LHCN-M2 (cell line): ENCODE data around the gene FBF1. TPM values are rescaled to one million over a fixed set of nuclear protein-coding genes. Genes with fewer than 3 reads are reported as not detected.
"Not testable (repeated sequence)": the region's sequence is repeated elsewhere in the genome, so short reads cannot be mapped to it uniquely, and the experiment has no call there.

Experiments used
- DNase-seq: peaks from one replicate; pipeline ENCODE4 v3.0.0-alpha.2; 2012; ENCODE audit warnings: low read depth
- total RNA-seq: library from RNA; depleted of rRNA; stranded (reverse); fragments of >200 nt; gene quantifications from 2 replicates; pipeline ENCODE4 v1.2.3, GENCODE V29; 2014

The FBF1 gene
- total RNA-seq, 1 experiment from 2014 or later = 19.7 TPM

DNA sequence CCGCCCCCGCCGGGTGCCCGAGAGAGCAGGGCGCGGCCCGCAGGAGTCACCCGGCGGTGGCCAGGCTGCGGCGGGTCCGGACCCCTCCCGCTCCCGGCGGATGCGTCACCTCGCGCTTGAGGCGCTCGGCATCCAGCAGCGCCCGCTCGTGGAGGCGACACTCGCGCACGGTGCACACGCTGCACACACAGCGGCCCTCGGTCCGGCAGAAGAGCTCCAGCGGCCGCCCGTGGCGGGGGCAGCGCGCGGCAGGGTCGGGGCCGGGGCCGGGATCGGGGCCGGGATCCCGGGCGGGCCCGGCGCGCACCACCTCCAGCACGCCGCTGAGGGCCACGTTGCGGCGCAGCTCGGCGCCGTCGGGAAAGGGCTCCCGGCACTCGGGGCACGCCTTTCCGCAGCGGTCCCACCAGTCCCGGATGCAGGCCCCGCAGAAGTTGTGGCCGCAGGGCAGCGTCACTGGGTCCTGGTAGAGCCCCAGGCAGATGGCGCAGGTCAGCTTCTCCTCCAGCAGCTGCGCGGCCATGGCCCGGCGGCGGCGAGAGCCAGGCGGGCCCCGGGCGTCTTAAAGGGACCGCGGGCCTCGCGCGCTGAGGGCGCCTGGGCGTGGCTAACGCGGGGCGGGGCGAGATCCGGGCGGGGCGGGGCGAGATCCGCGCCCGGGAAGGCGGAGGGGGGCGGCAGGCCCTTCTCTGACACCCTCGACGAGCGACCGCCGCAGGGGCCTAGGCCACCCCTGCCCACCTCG lies 44.3 kb downstream of the FBF1 start, which contains the start of gene TRIM65:
TSS of gene TRIM65 (minus strand) at position 537 of the 745 bp plus-strand sequence. CDS start at position 523, 14 bp downstream.
- peak; percentile 78 for DNase-seq

DNA sequence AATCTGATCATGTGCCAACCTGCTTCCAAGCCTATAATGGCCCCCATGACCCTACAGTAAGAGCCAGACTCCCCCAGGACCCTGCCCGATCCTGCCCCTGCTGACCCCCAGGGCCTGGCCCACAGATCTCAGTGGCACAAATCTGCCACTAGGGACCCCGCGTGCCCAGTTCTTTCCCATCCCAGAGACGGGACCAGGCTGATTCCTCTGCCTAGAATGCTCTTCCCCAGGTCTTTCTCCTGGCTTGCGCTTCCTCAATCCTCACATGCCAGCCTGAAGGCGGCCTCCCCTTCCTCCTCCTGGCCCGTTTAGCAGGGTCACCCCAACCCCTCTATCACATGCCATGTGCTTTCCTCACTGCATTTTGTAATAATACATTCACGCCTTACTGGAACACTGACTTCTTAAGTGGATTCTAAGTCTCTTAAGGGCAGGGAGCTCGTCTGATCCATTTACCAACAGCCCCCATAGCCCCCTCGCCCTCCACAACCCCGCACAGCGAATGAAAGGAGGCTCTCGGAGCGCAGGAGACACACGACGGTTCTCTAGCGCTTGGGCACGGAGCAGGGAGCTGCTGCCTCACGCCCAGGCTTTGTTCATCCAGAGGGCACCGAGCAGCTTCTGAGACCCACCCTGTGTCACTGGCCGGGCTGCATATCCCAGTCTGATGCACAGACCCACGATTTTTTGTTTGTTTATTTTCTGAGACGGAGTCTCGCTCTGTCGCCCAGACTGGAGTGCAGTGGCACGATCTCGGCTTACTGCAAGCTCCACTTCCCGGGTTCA lies 45.3 kb downstream of the FBF1 start:
- DNase-seq = peak; percentile 33

DNA sequence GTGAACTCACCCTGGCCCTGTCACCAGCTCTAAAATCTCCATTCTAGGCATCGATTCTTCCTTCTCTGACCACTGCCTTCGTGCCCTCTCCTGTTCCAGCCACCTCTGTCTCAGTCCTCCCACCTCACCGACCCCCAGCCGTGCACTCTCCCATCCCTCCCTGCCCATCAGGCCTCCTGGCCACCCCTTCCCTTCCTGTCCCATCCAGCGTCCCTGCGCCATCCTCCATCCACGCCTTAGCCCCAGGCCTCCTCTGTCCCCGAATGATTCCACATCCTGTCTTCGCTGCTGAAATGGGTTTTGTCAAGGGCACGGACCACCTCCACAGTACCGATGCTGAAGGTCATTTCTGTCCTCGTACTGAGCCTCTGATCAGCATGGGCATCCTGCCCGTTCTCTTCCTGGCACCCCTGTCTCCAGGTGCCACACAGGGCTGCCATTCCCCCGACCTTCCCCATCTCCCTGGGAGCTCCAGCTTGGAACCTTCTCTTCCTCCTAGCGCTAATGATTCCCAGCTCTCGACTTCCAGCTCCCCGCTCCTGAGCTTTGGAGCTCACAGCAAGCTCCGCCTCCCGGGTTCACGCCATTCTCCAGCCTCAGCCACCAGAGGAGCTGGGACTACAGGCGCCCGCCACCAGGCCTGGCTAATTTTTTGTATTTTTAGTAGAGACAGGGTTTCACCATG lies 46.7 kb downstream of the FBF1 start:
- no peak for DNase-seq

DNA sequence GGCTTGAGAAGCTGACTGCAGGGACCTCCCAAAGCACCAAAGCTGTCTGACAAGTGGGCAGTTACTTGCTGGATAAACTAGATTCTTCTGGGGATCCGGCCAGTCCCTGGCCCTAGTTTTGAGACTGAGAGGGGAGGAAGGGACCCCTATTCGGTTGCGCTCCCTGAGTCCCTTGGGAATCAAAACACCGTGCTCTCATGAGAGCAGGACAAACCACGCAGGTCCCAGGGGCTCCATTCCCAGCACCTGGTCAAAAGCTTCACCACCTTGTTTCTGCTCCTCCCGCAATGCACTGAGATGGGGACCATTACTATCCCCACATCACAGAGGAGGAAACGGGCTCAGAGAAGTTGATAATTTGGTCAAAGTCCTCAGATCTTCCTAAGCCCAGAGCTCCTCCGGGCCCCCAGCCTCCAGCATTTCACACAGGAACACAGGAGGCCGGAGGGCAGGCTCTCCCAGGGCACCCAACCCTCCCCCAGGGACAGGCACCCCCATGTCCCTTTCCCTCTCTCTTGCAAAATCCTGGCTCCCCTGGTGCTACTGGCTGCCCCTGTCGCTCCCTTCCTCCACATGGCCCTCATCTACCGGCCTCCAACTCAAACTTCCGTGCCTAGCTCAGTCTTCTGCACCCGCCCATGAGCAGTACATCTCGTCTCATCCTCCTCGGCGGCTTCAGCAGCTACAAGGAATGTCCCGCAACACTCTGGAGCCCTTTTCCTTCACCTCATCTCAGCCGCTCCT lies 47.4 kb downstream of the FBF1 start:
- DNase-seq = no peak

DNA sequence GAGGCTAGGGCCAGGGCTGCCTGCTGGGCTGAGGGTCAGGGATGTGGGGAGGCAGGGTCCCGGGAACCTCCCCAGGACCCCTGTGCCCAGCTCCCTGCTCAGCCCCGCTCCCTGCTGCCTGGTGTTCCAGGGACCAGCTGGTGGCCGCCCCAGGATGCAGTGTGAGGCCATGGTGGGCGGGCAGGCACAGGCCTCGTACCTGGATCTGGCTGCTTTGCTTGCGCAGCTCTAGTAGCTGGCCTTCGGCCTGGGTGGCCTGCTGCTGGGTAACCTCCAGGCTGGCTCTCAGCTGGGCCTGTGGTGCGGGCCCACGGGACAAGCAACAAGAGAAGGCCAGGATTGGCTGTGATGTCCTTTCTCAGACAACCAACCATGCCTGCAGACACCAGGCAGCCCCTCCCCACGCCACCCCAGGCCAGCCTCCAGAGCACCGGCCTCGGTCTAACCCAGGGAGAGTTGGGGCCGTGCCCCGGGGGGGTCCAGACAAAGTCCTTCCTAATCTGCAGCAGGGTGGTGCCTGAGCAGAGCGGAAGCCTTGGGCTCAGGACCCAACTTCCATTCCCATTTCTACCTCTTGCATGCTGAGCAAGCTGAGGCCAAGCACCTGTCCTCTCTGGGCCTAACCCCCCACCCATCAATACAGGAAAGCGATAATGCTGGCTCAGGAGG lies 48.2 kb downstream of the FBF1 start:
- no peak for DNase-seq

DNA sequence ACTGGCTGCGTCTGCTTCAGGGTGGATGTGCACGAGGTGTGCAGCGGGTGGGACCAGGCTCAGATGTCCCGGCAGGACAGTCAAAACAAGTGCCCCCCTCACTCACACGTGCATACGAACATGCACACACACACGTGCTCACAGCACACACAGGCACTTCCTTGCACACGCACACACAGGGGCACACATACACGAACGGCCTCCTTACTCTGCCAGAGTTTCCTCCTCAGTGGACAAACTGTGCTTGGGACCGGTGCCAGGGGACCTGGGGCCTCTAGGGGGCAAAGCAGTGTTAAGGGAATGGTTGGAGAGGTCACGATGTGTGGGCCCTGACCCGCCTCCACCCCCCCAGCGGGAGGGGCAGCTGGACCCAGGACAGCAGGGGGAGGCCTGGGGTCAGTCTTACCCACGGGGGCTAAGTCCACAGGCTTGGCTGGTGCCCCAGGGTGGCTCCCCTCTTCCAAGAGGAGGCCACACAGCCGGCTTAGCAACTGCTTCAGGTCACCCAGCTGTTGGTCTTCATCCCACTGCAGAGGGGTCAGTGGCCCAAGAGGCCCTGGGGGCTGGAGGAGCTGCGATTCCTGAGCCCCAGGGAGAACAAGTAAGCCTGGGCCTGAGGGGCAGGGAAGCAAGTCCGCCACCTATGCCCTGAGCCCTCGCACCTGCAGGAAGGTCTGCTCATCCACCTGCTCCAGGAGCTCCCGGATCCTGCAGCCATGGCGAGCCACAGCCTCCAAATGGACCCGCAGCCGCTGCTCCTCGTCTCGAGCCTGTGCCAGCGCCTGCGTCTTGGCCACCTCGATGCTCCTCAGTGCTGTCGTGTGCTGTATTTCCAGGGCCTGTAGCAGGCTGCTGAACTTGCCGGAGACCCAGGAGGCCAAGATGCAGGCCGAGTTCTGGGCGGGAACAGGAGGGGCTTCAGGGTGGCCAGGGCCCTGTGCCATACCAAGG lies 49.0 kb downstream of the FBF1 start:
- no peak for DNase-seq

DNA sequence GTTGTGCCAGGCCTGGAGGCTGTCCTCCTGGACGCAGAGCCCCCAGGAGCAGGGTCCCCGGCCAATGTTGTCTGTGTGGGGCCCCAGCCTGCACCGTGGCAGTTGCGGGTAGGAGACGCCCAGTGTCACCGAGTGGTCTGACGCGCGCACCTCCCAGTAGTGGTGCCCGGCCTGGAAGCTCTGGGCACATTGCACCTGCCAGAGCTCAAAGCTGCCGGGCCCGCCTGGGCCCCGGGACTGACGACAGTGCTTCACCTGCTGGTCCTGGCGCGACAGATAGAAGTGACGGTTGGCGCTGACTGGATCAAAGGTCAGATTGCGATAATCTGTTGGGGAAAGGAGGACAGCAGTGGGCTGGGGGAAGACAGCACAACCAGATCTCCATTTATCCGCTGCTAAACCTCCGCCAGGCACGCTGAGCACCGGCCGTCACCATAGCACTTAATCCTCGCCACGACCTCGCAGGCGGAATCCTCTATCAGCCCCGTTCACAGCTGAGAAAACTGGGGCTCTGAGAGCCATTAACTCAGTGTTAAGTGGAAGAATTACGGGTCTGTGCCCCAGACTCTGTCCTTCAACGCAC lies 49.7 kb downstream of the FBF1 start:
- DNase-seq = no peak

DNA sequence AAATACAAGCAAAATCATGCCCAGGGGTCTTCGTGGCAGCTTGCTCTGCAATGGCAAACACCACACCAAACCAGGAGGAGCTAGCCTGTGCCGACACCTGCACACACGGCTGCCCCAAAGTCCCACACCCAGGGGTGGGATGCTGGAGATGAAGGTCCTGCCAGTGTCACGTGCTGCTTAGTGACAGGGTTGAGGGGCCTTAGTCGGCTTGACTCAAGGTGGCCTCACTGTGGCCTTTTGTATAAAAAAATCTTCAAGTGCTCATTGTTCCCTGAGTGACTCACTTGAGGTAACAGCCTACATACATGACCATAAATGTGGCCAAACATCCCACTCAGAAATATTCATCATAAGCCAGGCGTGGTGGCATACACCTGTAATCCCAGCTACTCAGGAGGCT lies 51.4 kb downstream of the FBF1 start:
- no peak for DNase-seq

DNA sequence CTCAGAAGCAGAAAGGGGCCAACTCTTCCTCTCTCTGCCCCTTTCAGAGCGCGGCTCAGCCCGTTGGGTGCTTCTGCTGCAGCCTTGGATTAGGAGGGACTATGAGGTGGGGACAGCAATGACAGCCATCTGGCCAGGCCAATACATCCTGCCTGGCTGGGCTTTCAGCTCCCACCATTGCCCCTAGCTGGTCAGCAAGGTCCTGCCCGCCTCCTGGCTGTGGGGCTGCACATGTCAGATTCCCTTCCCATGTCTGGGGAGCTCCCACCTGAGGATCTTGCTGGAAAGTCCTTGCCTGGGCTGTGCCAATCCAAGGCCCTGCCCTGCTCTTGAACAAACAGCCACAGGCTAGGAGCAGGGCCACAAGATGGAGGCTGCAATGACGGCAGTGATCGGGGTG lies 52.4 kb downstream of the FBF1 start:
- DNase-seq = no peak

DNA sequence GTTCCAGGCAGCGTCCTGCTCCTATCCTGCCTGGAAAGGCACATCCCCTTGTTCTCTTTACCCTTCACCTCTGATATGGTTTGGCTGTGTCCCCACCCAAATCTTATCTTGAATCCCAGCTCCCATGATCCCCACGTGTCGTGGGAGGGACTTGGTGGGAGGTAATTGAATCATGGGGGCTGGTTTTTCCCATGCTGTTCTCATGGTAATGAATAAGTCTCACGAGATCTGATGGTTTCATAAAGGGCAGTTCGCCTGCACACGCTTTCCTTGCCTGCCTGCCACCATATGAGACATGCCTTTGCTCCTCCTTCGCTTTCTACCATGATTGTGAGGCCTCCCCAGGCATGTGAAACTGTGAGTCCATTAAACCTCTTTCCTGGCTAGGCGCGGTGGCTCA lies 55.0 kb downstream of the FBF1 start:
- not testable (repeated sequence) for DNase-seq

DNA sequence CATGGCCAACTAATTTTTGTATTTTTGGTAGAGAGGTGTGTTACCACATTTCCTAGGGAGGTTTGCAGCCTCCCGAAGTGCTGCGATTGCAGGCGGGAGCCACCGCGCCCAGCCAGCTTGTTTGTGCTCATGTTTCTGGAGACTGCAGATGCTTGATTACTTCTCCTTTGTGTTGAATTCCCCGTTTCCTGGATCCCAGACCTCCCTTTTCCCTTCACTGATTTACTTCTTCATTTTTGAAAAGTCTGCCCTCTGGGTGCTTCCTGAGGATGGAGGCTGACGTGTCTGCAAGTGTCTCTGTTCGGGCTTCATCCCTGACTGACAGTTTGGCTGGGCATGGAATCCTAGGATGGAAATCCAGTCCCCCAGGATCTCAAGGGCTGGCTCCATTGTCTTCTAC lies 55.4 kb downstream of the FBF1 start:
- no peak for DNase-seq

DNA sequence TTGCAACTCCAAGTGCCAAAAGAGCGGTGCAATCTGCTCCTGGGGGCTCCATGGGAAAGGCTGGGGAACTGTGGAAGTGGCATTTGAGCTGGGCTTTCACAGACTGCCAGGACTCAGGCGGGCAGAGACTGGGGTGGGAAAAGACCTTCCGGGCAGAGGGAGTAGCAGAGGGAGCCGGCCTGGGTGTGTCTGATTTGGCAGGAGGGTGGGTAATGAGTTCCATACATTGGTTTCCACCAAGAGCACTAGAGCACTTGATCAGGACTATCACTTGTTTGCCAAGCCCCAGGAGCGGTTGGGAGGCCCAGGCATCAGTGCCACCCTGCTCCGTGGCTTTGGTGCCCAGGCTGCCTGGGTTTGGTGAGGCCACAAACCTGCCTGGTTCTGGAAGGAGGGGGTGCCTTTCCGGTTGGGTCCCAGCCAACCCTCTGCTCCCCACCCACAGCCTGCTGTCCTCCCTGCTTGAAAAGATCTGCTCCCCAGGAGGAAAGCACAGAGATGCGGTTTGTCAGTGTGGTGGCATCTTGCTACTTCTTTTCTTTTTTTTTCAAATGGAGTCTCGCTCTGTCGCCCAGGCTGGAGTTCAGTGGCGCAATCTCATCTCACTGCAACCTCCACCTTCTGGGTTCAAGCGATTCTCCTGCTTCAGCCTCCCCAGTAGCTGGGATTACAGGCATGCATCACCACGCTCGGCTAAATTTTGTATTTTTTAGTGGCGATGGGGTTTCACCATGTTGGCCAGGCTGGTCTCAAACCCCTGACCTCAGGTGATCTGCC lies 59.0 kb downstream of the FBF1 start:
- no peak for DNase-seq

DNA sequence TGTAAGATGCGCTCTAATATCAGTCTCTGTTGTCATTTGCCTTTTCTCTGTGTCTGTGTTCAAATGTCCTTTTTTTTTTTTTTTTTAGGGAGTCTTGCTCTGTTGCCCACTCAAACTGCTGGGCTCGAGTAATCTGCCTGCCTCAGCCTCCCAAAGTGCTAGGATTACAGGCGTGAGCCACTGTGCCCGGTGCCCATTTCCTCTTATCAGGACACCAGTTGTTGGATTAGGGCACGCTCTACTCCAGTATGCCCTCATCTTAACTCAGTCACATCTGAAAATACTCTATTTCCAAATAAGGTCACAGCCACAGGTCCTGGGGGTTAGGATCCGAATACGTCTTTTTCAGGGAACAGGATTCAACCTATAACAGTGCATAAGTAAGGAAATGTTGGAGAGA lies 60.6 kb downstream of the FBF1 start:
- no peak for DNase-seq

DNA sequence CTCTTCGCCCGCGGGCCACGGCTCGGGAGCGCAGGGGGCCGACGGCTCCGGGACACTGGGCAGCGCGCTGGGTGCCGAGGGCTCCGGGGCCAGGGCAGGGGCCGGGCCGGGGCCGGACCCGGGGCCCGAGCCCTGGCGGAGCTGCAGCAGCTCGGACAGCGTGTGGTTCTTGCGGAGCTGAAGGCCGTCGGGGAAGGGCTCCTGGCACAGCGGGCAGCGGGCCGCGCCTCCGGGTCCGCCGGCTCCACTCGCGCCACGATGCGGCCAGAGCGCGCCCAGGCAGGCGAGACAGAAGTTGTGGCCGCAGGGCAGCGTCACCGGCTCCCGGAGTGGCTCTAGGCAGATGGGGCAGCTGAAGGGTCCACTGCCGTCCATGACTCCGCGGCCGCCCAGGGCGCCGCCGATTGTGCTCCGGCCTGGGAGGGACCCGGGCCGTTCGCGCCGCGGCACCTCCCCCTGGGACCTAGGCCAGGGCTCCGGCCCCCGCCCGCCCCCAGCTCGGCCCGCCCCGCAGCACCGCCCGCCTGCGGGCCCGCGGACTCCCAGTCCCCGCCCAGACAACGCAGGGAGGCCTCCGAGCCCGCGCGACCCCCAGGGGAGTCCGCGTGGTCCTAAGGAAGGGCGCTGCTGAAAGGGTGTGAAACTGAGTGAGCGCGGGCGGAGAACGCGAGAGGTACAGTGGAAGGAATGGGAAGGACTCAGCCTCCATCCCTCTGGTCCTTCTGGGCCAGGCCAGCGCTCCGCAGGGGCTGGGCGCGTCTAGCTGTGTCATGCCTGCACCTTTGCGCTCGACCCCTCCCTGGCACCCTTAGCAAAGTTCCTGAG lies 62.5 kb downstream of the FBF1 start, which contains the start of gene TRIM47:
TSS of gene TRIM47 (minus strand) at position 408 of the 825 bp plus-strand sequence. CDS start at position 375, 33 bp downstream.
- DNase-seq = peak; percentile 50

DNA sequence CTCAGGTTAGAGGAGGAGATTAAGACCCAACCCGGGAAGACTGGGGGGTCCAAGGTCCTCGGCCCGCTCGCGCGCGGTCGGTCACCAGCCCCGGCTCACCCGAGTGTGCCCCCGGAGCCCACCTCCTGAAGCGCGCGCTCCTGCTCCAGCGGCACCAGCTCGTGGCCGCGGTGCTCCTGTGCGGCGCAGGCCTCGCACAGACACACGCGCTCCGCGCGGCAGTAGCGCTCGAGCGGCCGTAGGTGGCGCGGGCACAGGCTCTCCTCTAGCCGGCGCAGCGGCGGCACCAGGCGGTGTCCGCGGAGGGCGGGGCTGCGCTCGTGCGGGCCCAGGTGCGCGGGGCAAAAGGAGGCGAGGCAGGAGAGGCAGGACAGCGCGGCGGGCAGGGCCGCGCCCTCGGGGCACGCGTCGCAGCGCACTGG lies 63.1 kb downstream of the FBF1 start:
- DNase-seq = peak; percentile 53

DNA sequence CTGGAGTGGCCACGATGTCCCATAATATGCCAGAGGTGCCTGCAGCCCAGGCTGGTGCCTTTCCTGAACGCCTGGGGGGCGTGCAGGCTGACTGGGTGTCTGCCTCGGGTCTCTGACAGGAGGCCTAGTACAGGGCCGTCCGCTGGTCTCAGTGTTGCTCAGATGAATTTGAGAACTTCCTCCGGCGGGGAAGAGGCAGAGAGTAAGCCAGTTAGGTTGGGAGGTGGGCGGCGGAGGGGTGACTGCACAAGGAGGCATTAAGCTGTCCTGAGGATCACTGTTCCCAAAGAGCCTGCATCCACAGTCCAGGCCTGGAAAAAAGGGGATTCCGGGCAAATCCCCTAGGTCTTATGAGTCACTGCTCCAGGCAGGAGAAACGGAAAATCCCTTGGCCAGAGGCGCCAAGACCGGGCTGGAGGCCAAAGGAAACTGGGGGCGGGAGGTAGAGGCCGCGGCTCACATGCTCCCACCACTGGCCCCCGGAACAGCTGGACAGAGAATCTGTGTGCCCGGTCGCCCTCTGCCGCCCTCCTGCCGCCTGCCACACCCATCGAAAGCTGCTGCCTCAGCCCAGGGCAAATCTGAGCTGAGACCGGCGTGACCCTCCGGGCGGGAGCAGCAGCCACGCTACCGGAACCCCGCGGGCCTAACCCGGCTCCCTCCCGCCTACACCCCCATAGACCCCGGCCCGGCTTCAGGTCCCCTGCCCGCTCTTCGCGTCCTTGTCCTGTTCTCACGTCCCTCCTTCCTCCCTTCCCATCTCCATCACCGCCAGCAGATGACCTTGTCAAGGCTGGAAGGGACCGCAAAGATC lies 63.7 kb downstream of the FBF1 start:
- peak; percentile 97 for DNase-seq
